ENCODE data around the gene CELF4.

DNA sequence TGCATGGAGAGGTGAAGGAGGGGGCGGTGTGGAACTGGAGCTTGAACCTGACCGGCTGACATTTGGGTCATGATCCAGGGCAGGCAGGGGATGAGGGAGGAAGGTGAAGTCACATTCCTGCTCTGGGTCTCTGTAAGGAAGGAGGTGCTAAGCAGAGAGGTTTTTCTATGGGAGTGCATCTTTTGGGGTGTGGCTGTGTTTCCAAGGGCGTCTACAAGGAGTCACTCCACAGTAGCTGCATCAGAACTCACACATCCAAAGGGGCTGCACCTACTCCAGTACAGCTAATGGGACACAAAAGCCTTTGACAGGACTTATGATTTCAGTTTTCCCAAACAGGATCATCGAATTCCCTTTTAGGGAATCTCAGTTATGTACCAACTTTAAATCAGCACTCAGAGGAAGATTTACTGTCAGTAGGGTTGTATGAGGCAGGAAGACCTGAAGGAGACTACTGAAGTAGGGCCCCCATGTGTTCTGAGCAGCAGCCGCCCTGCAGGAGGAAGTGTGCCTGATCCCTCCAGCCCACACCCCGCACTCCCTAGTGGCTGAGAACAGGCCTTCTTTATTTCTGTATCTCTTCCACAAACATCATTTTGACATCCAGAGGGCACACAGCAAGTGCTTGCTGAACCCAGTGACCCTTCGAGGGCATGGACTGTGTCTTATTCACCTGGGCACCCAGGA is 137.2 kb downstream of the CELF4 start:
- TF ChIP-seq POLR2A (IDR thresholded peaks at IDR 0.05; ENCODE audit: low read depth, low read length) (no peak), POLR2AphosphoS5 (IDR thresholded peaks at IDR 0.05; ENCODE audit: low read depth, low read length) (no peak)

All from GM12892 (cell line).